Spleen (tissue), 3 donors: ENCODE results near the gene MINDY4B.

ENCODE experiments used
- POLR2A ChIP-seq, 3 donors: fragments of 450-650 bp; IDR thresholded peaks; one replicate each; pipeline ENCODE4 v1.5.1; 2017; ENCODE audit warnings: antibody characterized with exemption in 3 of 3, mild to moderate bottlenecking in 1 of 3
- POLR2AphosphoS5 ChIP-seq, 3 donors: sonication (generic); formaldehyde crosslinking; IDR thresholded peaks; one replicate each; pipeline ENCODE4 v1.5.1; 2017; ENCODE audit warnings: antibody characterized with exemption in 3 of 3

DNA sequence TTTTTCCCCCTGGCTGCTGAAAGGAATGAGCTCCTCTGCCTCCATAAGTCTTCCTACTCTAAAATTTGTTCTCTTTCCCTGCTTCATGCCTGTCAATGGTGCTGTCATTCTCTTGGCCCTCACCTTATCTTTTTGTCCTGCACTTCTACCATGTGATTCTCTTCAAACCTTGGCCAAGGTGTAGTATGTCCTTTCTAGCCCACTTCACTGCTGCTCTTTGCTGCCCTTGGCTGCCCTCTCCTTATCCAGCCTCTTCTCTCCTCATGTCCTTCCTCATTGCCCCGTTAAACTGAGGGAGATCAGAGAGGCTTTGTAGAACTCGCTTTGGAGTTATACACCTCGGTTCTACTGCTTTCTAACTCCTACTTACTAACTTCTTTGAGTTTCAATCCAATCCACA is 19.7 kb downstream of the MINDY4B start:
- TF ChIP-seq POLR2AphosphoS5 (IDR thresholded peaks at IDR 0.05) (no peak), POLR2A (IDR thresholded peaks at IDR 0.05) (no peak)
